Measurements from ENCODE around the gene PUS3.

DNA sequence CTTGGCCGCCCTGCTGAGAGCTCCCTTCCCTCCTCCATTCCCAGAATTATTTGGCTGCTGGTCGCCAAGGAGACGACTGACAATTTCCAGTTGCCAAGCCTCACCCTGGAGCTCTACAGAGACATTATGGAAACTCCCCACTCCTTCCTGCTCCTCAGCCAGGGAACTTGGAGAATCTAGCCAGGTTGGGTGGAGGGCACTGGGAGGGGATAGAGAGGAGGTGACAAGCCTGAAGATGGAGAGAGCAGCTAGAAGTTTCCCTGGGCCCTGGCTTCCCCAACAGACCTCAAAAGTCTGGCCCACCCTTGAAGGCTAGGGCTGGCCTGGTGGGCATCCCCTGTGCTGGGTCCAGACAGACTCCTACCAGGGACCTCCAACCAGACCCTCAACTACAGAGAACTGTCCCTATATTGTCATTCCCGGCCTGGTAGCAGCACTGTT, 36.1 kb upstream of the PUS3 start:
- TF ChIP-seq EZH2phosphoT487 (IDR thresholded peaks at IDR 0.05; ENCODE audit: insufficient read depth, low read depth) (no peak), EZH2 (IDR thresholded peaks at IDR 0.05; ENCODE audit: insufficient read depth, poor library complexity, severe bottlenecking) (no peak)

All from GM23248 (cell line).